OCI-LY1 (cell line): Measurements from ENCODE around the gene CHCHD6.

ENCODE experiments used
- H2AFZ ChIP-seq: fragments of 200-600 bp; sonication (generic), shearing (Covaris generic); 2 replicates; pipeline ENCODE4 v1.6.0; 2014; ENCODE audit warnings: antibody characterized with exemption, mild to moderate bottlenecking, low read length
- H3F3A ChIP-seq: fragments of 200-600 bp; sonication (generic), shearing (Covaris generic); 2 replicates; pipeline ENCODE4 v1.6.0; 2014; ENCODE audit warnings: mild to moderate bottlenecking, antibody characterized with exemption, low read length, moderate library complexity; ENCODE audit not compliant: insufficient read depth
- H3K27ac ChIP-seq: fragments of 200-600 bp; sonication (generic); 2 replicates; pipeline ENCODE4 v1.5.1; 2014; ENCODE audit warnings: low read length, mixed run types, mild to moderate bottlenecking, low read depth; ENCODE audit not compliant: poor library complexity, severe bottlenecking
- H3K27me3 ChIP-seq: fragments of 200-600 bp; sonication (generic); 2 replicates; pipeline ENCODE4 v1.6.0; 2014; ENCODE audit warnings: antibody characterized with exemption, mild to moderate bottlenecking, low read length, moderate library complexity; ENCODE audit not compliant: insufficient read depth
- H3K36me3 ChIP-seq: fragments of 200-600 bp; sonication (generic); 2 replicates; pipeline ENCODE4 v1.6.1; 2014; ENCODE audit warnings: mild to moderate bottlenecking, antibody characterized with exemption, low read length, moderate library complexity, mixed read lengths; ENCODE audit not compliant: insufficient read depth
- H3K4me1 ChIP-seq: fragments of 200-600 bp; sonication (generic); 2 replicates; pipeline ENCODE4 v1.5.1; 2014; ENCODE audit warnings: mild to moderate bottlenecking, low read length, moderate library complexity; ENCODE audit not compliant: insufficient read depth, severe bottlenecking
- H3K4me2 ChIP-seq: fragments of 200-600 bp; sonication (generic), shearing (Covaris generic); 2 replicates; pipeline ENCODE4 v1.6.1; 2014; ENCODE audit warnings: low read length
- H3K4me3 ChIP-seq: fragments of 200-600 bp; sonication (generic); 2 replicates; pipeline ENCODE4 v1.5.1; 2014; ENCODE audit warnings: low read length, low read depth, mild to moderate bottlenecking, mixed read lengths; ENCODE audit not compliant: poor library complexity, severe bottlenecking
- H3K79me2 ChIP-seq: fragments of 200-600 bp; shearing (Covaris generic); 2 replicates; pipeline ENCODE4 v1.6.1; 2016; ENCODE audit warnings: mixed run types, low read length, mixed read lengths; ENCODE audit not compliant: insufficient read depth
- H3K9ac ChIP-seq: fragments of 200-600 bp; sonication (generic), shearing (Covaris generic); 2 replicates; pipeline ENCODE4 v1.6.1; 2014; ENCODE audit warnings: mild to moderate bottlenecking, low read length, mixed read lengths
- H3K9me2 ChIP-seq: fragments of 200-600 bp; sonication (generic), shearing (Covaris generic); 2 replicates; pipeline ENCODE4 v1.6.1; 2014; ENCODE audit warnings: low read depth, mild to moderate bottlenecking, low read length, mixed read lengths
- H3K9me3 ChIP-seq: fragments of 200-600 bp; shearing (Covaris generic); 2 replicates; pipeline ENCODE4 v1.6.1; 2014; ENCODE audit warnings: low read length, mixed read lengths
- H4K20me1 ChIP-seq: fragments of 200-600 bp; sonication (generic), shearing (Covaris generic); 2 replicates; pipeline ENCODE4 v1.6.0; 2016; ENCODE audit warnings: mild to moderate bottlenecking, low read length; ENCODE audit not compliant: insufficient read depth
- EZH2 ChIP-seq: fragments of 200-600 bp; sonication (generic), shearing (Covaris generic); IDR thresholded peaks from 2 replicates; pipeline ENCODE4 v1.8.0; 2017; ENCODE audit warnings: borderline replicate concordance, mixed run types, mild to moderate bottlenecking, antibody characterized with exemption, low read length, moderate library complexity, mixed read lengths
- TF ChIP-seq, protein P1 (sequence below): fragments of 200-600 bp; sonication (generic), shearing (Covaris generic); IDR thresholded peaks from 2 replicates; pipeline ENCODE4 v1.5.1; 2017; ENCODE audit warnings: mild to moderate bottlenecking, antibody characterized with exemption, low read length, moderate library complexity, mixed read lengths

CHCHD6 gene

DNA sequence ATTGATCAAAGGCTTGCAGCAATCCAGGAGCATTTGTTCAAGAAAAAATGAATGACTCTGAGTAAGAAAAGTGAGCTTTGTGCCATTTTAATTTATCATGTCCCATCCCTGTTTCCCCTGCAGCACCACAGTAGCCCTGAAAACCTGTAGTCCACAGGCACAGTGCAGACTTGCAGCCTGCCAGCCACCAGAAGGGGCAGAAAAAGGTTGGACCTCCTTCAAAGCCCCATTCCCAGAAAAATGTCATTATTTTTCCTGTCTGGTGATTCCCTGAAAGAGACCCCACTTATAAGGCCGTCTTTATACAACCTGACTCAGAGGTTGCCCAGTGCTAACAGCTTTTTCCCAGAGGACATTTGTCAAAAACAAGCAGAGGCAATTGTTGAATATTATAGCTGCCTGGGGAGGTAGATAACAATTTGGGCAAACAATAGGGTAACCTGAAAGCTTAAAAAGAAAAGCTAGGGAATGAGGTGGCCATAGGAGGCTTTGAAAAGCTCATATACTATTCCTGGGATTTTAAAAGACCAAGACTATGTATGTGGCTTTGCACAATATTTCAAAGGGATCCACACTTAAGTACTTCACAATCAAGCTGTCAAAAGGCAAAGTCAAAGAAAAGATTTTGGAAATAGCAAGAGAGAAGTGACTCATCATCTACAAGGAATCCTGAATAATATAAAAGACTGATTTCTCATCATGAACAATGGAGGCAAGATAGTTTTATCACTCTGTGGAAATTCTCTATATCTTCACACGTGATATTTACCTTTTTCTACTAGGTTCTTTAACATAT lies 142.1 kb downstream of the CHCHD6 start:
- Histone ChIP-seq H3F3A (no peaks in the 10 kb centered on the region), H3K4me2 (no peak overlapping the region), H4K20me1 (no peaks in the 10 kb centered on the region), H3K27me3 (no peaks in the 10 kb centered on the region), H2AFZ (no peak overlapping the region), H3K9me2 (no peaks in the 10 kb centered on the region), H3K4me1 (no peaks in the 10 kb centered on the region), H3K79me2 (no peaks in the 10 kb centered on the region), H3K4me3 (no peak overlapping the region), H3K9ac (no peak overlapping the region), H3K36me3 (no peaks in the 10 kb centered on the region), H3K9me3 (no peaks in the 10 kb centered on the region), H3K27ac (no peak overlapping the region)
- no peak for TF ChIP-seq EZH2
- TF ChIP-seq, protein P1, sequence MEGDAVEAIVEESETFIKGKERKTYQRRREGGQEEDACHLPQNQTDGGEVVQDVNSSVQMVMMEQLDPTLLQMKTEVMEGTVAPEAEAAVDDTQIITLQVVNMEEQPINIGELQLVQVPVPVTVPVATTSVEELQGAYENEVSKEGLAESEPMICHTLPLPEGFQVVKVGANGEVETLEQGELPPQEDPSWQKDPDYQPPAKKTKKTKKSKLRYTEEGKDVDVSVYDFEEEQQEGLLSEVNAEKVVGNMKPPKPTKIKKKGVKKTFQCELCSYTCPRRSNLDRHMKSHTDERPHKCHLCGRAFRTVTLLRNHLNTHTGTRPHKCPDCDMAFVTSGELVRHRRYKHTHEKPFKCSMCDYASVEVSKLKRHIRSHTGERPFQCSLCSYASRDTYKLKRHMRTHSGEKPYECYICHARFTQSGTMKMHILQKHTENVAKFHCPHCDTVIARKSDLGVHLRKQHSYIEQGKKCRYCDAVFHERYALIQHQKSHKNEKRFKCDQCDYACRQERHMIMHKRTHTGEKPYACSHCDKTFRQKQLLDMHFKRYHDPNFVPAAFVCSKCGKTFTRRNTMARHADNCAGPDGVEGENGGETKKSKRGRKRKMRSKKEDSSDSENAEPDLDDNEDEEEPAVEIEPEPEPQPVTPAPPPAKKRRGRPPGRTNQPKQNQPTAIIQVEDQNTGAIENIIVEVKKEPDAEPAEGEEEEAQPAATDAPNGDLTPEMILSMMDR, result no peak

- Histone ChIP-seq H3K9ac (no peak overlapping the region), H3K27me3 (no peaks in the 10 kb centered on the region), H3K4me3 (no peak overlapping the region), H3K4me2 (no peak overlapping the region), H3K79me2 (no peaks in the 10 kb centered on the region), H2AFZ (no peak overlapping the region), H3K27ac (no peak overlapping the region), H3F3A (no peaks in the 10 kb centered on the region), H3K4me1 (no peaks in the 10 kb centered on the region), H3K9me2 (no peaks in the 10 kb centered on the region), H3K9me3 (no peaks in the 10 kb centered on the region), H3K36me3 (no peaks in the 10 kb centered on the region), H4K20me1 (no peaks in the 10 kb centered on the region)
- TF ChIP-seq, protein P1, result no peak
- no peak for TF ChIP-seq EZH2
Observed at GRCh38 chr3:126847061-126847460, 143.0 kb downstream of the CHCHD6 start.

DNA sequence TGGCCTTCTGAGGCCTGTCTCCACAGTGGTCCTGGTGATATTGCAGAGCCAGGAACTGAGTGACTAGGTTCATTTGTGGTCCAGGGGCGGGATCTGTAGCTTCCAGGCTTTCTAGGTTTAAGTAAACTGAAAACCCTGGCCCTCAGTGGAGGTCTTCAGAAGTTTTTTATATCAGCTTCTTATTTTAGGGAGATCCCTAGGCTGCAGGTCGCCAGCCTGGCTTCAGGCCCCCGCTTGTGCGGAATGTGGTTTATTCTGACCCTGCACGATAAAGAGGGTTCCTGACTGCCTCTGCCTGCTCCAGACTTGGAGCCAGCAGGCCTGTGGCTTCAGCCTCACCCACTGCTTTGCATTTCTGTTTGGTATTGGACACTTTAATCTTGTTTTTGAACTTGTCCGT lies 145.0 kb downstream of the CHCHD6 start:
- Histone ChIP-seq H3K4me3 (no peak overlapping the region), H3K4me1 (no peaks in the 10 kb centered on the region)

More for the DNA sequence above, 145.0 kb downstream of the CHCHD6 start:
- H4K20me1 ChIP-seq, result no peaks in the 10 kb centered on the region
- H3K9ac ChIP-seq, result no peak overlapping the region
- H3K79me2 ChIP-seq, result no peaks in the 10 kb centered on the region
- H3K9me3 ChIP-seq, result no peaks in the 10 kb centered on the region
- H3K9me2 ChIP-seq, result no peaks in the 10 kb centered on the region
- no peak for TF ChIP-seq EZH2
- TF ChIP-seq, protein P1, result no peak
- H3K27ac ChIP-seq, result no peak overlapping the region
- H2AFZ ChIP-seq, result no peak overlapping the region
- H3K36me3 ChIP-seq, result no peaks in the 10 kb centered on the region
- H3K27me3 ChIP-seq, result no peaks in the 10 kb centered on the region
- no peak overlapping the region for H3K4me2 ChIP-seq
- no peaks in the 10 kb centered on the region for H3F3A ChIP-seq
